ENCODE measurements around the gene MFN2. TPM values are rescaled to one million over a fixed set of nuclear protein-coding genes. Genes with fewer than 3 reads are reported as not detected.

The MFN2 gene
- total and polyA plus RNA-seq, 9 of the 15 experiments (the other 6 are each of a cell fraction or from before 2014, with no cell fraction given): 10.5 to 158 (median 87.1) TPM

- no peaks in the 10 kb centered on the region for H3K79me2 ChIP-seq (ENCODE audit: control insufficient read depth, insufficient read depth, low read length)
- peak overlapping the region; percentile 73 for H3K4me2 ChIP-seq (ENCODE audit: insufficient read depth, low read length)
- H3K27me3 ChIP-seq (ENCODE audit: control insufficient read depth in 2 of 2, insufficient read depth in 2 of 2, low read length in 2 of 2): no peaks in the 10 kb centered on the region
- H3K36me3 ChIP-seq (ENCODE audit: control insufficient read depth, insufficient read depth, low read length): no peaks in the 10 kb centered on the region
- H3K9me3 ChIP-seq (replicated peaks; ENCODE audit: control insufficient read depth, insufficient read depth, low read depth, low read length): no peaks in the 10 kb centered on the region
- CTCF ChIA-PET (ENCODE audit: low intra/inter-chr PET ratio): interaction anchor here (0.6 kb wide), 1 partner anchor 372 kb away, joined by 6 read pairs; no protein-coding TSS in a partner anchor
- in situ Hi-C loops (cut with MboI): no loop called here
- peaks cover 43 to 48% of the 10 kb centered on the region in 2 experiments for H3K4me1 ChIP-seq (replicated peaks in 1 of 2; ENCODE audit: control insufficient read depth in 2 of 2, insufficient read depth in 2 of 2, low read length in 2 of 2)
- H4K20me1 ChIP-seq (replicated peaks; ENCODE audit: control insufficient read depth, insufficient read depth, low read length): no peaks in the 10 kb centered on the region
- peak overlapping the region; percentile 34 to 50 for H3K9ac ChIP-seq (ENCODE audit: insufficient read depth in 1 of 2, low read depth in 2 of 2, low read length in 2 of 2)
- WGBS (ENCODE audit: insufficient coverage, low coverage, missing lambda C conversion rate): 4% methylated on average over 17 of the region's 17 CpGs
- intact Hi-C loops (cut with micrococcal nuclease): loop anchor here (2.0 to 5.0 kb wide), 2 partner anchors 39 to 130 kb away; no protein-coding TSS in a partner anchor
- no peaks in the 10 kb centered on the region for H3K9me1 ChIP-seq (ENCODE audit: control insufficient read depth, insufficient read depth, low read length)
- peak; percentile 95 for FAIRE-seq
- no peak overlapping the region for H3K4me3 ChIP-seq
- peak overlapping the region; percentile 78 for H2AFZ ChIP-seq (ENCODE audit: low read depth, low read length)
- no TSS peak for BruUV-seq (replicated peaks)
- peak; percentile 81 to 95 (median 86) for DNase-seq (ENCODE audit: extremely low read depth in 1 of 4, low spot score in 3 of 4)
- peak; percentile 88 for ATAC-seq
- POLR2A ChIA-PET: interaction anchor here (0.6 to 5.7 kb wide), 14 partner anchors 7 to 131 kb away, joined by 3 to 91 read pairs (median 5); partner anchors contain the start of genes MIIP and TNFRSF8
- peak overlapping the region; percentile 50 for H3K27ac ChIP-seq (ENCODE audit: extremely low read depth, low read depth, low read length)
- TF ChIP-seq NR2C1 (IDR thresholded peaks at IDR 0.05) (0 out of 2 replicates have a peak, but pooled peaks have one; percentile 17), NR2C1 (tag; IDR thresholded peaks at IDR 0.05) (peak; percentile 79), SNAPC5 (CRISPR knock-in tag; IDR thresholded peaks at IDR 0.05) (no peak), KDM1A (IDR thresholded peaks at IDR 0.05) (peak; percentile 96 to 97), CBFA2T2 (conservative IDR thresholded peaks at IDR 0.05) (peak; percentile 93), HDAC1 (IDR thresholded peaks at IDR 0.05) (peak in 1 of 2 experiments; percentile 87; a peak in 2 of 4 replicates), CCNT2 (IDR thresholded peaks at IDR 0.05; ENCODE audit: borderline replicate concordance, extremely low read depth, insufficient read length, low read depth, low read length) (peak; percentile 87), NONO (IDR thresholded peaks at IDR 0.05; ENCODE audit: low read depth in 2 of 2, low read length in 1 of 2) (no peak), ZNF431 (CRISPR knock-in tag; IDR thresholded peaks at IDR 0.05) (no peak), ZNF584 (CRISPR knock-in tag; IDR thresholded peaks at IDR 0.05; ENCODE audit: low read depth) (peak; percentile 93), RBM39 (optimal IDR thresholded peaks at IDR 0.05; ENCODE audit: low read depth, low read length) (no peak), ZBTB34 (CRISPR knock-in tag; IDR thresholded peaks at IDR 0.05) (no peak), ZNF395 (CRISPR knock-in tag; IDR thresholded peaks at IDR 0.05) (peak; percentile 84; the same call in 1 of the 2 replicates), NR2C2 (CRISPR knock-in tag; IDR thresholded peaks at IDR 0.05) (no peak), NR2C2 (tag; IDR thresholded peaks at IDR 0.05) (peak; percentile 88), ZNF778 (CRISPR knock-in tag; IDR thresholded peaks at IDR 0.05) (no peak), ZNF445 (CRISPR knock-in tag; IDR thresholded peaks at IDR 0.05; ENCODE audit: low read depth) (no peak)
Measured at GRCh38 chr1:12038356-12039163, 58.3 kb downstream of the MFN2 start.
